COLO829 (cell line): ENCODE measurements around the gene TRIM7.
"Not testable (repeated sequence)": the region's sequence is repeated elsewhere in the genome, so short reads cannot be mapped to it uniquely, and the experiment has no call there.

Experiments
- DNase-seq: peaks from one replicate; pipeline ENCODE4 v3.0.0; 2012; ENCODE audit warnings: low spot score

The TRIM7 gene

GRCh38 chr5:181233088-181233800 lies 28.2 kb upstream of the TRIM7 start:
- DNase-seq, result no peak

DNA sequence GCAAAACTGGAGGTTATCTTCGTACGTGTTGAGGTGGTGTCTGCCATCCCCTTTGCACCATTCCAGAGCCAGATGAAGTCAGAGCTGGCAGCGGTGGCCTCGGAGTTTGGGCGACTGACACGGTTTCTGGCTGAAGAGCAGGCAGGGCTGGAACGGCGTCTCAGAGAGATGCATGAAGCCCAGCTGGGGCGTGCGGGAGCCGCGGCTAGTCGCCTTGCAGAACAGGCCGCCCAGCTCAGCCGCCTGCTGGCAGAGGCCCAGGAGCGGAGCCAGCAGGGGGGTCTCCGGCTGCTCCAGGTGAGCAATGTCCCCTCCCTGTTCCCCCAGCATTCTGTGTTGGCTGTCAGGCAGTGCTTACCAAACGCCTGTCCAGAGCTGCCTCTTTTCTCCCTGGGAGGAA lies 27.6 kb upstream of the TRIM7 start:
- no peak for DNase-seq

DNA sequence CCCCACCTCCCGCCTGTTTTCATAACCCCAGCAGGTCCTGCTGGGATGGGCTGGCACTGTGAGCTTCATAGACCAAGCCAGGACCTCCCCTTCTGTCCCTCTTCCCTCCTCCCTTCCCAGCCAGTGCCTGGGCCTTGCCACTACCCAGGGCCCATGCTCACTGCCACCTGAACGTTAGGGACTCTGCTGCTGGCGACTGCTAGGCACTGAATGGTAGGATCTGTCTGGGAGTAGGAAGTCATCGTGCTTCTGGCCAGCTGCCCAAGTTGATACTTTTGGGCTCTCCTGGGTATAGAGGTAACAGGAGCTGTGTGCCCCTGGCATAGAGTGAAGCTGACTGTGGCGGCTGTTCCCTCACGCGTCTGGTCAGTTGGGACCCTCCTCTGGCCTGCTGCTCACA lies 26.4 kb upstream of the TRIM7 start:
- no peak for DNase-seq

GRCh38 chr5:181230551-181230950 lies 25.6 kb upstream of the TRIM7 start:
- no peak for DNase-seq

DNA sequence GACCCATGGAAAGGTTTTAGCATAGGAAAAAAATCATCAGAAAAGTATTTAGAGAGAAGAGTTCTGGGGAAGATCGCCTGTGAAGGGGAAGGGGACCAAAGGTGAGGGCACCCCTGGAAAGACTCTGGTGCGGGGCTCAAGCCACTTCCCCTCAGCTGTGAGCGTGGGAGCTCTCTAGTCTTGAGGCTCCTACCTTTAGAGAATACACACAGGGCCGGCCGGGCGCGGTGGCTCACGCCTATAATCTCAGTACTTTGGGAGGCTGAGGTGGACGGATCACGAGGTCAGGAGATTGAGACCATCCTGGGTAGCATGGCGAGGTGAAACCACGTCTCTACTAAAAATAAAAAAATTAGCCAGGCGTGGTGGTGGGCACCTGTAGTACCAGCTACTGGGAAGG lies 25.0 kb upstream of the TRIM7 start:
- DNase-seq, result no peak

GRCh38 chr5:181224390-181225229 lies 19.6 kb upstream of the TRIM7 start:
- DNase-seq, result no peak

GRCh38 chr5:181223729-181224389 lies 18.9 kb upstream of the TRIM7 start:
- DNase-seq, result no peak

GRCh38 chr5:181223058-181223728 lies 18.2 kb upstream of the TRIM7 start, which contains the start of gene TRIM41:
TRIM41 (plus strand) TSS chr5:181223281; CDS start chr5:181224000, 719 bp downstream.
- peak; percentile 62 for DNase-seq

- DNase-seq, result no peak
Measured at GRCh38 chr5:181222630-181223057, 17.6 kb upstream of the TRIM7 start.

- peak; percentile 53 for DNase-seq
Measured at GRCh38 chr5:181221792-181222629, 17.0 kb upstream of the TRIM7 start.

DNA sequence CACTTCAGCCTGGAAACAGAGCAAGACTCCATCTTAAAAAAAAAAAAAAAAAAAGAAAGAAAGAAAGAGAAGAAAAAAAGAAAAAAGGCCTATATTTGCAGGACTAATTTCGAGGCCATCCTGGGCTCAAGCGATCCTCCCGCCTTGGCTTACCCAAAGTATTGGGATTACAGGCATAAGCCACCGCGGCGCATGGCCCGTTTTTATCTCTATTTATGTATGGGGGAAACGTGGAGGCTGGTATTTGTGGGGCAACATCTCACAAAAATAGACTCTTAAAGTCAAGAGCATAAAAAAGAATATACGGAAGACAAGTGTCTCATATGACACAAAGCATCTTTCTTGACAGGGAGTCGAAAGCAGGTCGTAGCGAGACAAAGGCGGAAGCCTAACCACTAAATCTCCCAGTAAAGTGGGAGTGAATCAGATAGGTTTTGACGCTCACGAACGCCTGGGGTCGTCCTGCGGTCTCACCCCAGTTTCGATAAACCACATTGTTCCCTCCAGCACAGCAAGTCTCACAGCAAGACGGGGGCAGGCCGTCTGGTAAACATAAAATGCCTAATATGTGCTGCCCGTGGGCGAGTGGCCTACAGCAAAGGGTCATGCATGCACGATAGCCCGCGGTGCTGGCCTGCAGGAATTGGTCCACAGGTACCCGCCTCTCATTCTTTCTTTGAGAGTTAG lies 16.3 kb upstream of the TRIM7 start:
- DNase-seq, result no peak

- DNase-seq, result no peak
Measured at GRCh38 chr5:181220178-181220515, 15.2 kb upstream of the TRIM7 start.

GRCh38 chr5:181219262-181220177 lies 14.5 kb upstream of the TRIM7 start:
- DNase-seq, result no peak

- no peak for DNase-seq
Measured at GRCh38 chr5:181218795-181219124, 13.8 kb upstream of the TRIM7 start.

DNA sequence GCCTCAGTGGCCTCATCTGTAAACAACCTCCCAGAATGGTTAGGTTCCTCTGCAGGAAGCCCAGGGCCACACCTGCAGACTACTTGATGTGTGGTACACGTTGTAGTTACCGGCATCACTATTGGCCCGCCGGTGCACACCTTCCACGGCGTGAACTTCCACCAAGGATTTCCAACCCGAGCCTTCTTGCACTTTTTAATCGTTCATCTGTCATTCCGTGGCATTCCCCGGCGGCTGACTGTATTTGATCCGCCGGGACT lies 12.7 kb upstream of the TRIM7 start:
- DNase-seq, result no peak

DNA sequence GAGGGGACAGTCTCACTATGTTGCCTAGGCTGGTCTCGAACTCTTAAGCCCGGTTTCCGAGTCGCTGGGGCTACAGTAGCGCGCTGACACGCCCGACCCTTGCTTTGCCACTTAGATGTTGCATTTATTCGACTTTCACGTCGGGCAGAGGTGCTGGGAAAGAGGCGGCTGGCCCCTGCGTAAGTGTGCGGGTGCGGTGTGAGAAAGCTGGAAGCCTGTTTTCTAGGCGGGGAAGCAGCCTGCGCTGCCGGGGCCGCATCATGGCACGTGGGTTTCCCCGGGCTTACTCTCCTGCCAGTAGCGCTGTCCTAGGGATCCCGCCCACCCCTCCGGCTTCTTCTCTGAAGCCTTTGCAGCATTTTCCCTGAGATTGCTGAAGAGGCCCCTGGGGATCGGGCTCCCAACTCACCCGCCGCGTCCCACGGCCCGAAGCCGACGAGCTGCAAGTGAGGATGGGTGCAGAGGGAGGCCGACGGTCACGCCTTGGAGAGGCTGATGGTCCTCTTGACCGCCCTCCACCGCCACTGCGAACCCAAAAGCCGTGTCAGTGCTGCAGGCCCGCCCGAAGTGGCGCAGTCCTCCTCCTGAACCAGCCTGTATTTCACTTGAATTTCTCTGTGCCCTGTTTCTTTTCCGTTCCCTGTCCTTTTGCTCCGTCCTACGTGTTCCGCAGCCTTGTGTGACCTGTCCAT lies 12.3 kb upstream of the TRIM7 start:
- DNase-seq, result no peak

GRCh38 chr5:181215997-181216989 lies 11.3 kb upstream of the TRIM7 start:
- DNase-seq, result no peak

DNA sequence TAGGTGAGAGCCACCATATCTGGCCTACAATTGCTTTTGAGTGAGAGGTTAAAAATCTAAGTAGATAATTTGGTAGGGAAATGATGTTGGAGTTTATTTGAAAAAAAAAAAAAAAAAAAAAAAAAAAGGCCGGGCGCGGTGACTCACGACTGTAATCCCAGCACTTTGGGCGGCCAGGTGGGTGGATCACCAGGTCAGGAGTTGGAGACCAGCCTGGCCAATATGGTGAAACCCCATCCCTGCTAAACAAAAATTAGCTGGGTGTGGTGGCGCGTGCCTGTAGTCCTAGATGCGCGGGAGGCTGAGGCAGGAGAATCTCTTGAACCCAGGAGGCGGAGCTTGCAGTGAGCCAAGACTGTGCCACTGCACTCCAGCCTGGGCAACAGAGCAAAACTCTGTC lies 9.3 kb upstream of the TRIM7 start:
- DNase-seq, result not testable (repeated sequence)
